Right ventricle myocardium inferior (tissue), 1 donor: ENCODE results near the gene MRPL51. TPM values are rescaled to one million over a fixed set of nuclear protein-coding genes. Genes with fewer than 3 reads are reported as not detected.
"Not testable (repeated sequence)": the region's sequence is repeated elsewhere in the genome, so short reads cannot be mapped to it uniquely, and the experiment has no call there.

ENCODE experiments used
- ATAC-seq: fragments of 200-7000 bp; cut with Tn5 transposase; one replicate; pipeline ENCODE4 v1.9.1; 2020; ENCODE audit warnings: mild to moderate bottlenecking, moderate library complexity
- DNase-seq: peaks from one replicate; pipeline ENCODE4 v3.0.0; 2021; ENCODE audit errors: missing footprints
- intact Hi-C: fragments of 100-400 bp; cut with DNase I; formaldehyde crosslinking; loops from one replicate; pipeline ENCODE4 v1.11.0; 2022
- long read RNA-seq: library from polyadenylated mRNA; unstranded; transcript quantifications from one replicate; pipeline ENCODE4 v2.0.0, GENCODE V29; 2021
- total RNA-seq: library from RNA; stranded (reverse); fragmentation: NEBNext Ultra II Directional; extraction: Animal tissue kit (Norgen Biotek cat#: 25700); gene quantifications from one replicate; pipeline ENCODE4 v1.2.1, GENCODE V29; 2021
- donor health status: DM: no; HTN: yes; CAD: no; lungs with severe emphysema.

The MRPL51 gene
- 278 TPM for total RNA-seq
- long read RNA-seq, transcript MRPL51-201 (3 exons, 1,234 nt) = major isoform, 38 of 40 reads
- long read RNA-seq, partial matches to known transcripts = 0 of 40 reads
- long read RNA-seq, other reads (novel, unspliced or antisense) = 0 of 40 reads

GRCh38 chr12:6492838-6493496 lies at the start of gene MRPL51:
MRPL51 (minus strand) TSS chr12:6493262; CDS start chr12:6493136, 126 bp downstream.
- intact Hi-C loops = loop anchor here (1.0 kb wide), 2 partner anchors 23 to 40 kb away; partner anchors contain the start of gene VAMP1
- DNase-seq = peak; percentile 99
- peak; percentile 96 for ATAC-seq

DNA sequence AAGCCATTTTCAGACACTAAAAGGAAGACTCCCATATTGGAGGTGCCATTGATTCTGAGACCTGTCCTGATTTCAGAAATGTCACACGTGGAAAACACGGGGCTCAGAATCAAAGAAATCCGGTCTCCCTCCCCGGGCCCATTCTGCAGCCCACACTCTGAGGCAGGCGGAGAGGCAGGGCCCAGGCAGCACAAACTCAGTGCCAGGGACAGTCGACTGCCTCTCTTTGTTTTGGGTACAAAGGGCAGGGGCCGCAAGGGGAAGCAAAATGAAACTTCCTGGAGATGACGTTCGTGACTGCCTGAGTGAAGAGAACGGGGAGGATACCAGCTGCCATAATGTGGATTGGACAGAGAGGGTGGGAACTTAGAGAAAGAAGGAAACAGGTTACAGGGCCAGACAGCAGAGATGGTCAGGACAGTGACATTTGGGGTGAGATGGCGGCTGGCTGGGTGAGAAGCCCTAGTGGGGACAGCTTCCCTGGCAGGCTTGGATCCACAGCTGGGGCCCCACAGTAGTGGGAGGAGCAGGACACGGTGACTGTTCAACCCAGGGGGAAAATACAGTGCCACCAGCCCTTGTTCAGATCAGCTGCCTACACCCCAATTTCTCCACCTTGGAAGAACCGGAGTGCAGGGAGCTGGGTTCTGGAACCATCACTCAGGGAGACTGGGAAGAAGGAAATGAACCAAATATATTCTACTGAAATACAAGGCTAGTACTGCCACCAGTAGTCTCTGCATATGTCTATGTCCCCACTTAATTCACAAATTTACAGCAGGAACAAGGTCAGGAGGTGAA lies 49.3 kb upstream of the MRPL51 start:
- no peak for DNase-seq
- ATAC-seq = no peak
- intact Hi-C loops = no loop called here

DNA sequence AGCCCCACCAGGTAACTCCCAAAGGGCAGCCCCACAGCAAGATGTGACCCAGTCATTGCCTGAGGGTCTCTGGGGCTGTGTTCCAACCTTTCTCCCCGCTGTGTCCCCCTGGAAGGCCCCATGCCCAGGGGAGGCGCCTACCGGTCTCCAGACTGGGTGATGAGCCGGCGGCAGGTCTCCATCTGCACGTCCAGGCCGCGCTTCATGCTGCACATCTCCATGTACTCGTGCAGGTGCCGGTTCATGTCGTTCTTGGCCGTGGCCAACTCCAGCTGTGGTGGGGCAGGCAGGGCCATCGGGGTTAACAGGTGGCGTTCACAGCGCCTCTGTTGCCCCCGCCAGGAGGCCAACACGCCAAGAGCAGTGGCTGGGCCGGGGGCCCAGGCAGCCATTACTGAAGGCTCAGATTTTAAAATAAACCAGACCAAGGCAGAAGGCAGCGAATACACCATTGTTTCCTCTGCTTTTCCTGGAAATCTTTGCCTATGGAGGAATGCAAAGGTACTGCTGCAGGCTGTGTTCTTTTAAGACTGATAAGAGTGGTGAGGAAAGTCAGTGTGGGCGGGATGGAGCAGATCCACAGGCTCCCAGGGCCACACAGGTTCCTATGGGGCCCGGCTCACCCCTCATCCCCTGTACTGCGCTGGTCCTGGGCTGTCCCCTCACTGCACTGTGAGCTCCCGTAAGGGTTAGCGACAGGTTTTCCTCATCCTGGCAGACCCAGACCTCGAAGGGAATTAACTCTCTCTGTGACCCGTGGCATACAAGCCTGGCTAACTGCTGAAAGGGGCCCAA lies 48.5 kb upstream of the MRPL51 start:
- ATAC-seq (no peak), DNase-seq (no peak)
- intact Hi-C loops = no loop called here

DNA sequence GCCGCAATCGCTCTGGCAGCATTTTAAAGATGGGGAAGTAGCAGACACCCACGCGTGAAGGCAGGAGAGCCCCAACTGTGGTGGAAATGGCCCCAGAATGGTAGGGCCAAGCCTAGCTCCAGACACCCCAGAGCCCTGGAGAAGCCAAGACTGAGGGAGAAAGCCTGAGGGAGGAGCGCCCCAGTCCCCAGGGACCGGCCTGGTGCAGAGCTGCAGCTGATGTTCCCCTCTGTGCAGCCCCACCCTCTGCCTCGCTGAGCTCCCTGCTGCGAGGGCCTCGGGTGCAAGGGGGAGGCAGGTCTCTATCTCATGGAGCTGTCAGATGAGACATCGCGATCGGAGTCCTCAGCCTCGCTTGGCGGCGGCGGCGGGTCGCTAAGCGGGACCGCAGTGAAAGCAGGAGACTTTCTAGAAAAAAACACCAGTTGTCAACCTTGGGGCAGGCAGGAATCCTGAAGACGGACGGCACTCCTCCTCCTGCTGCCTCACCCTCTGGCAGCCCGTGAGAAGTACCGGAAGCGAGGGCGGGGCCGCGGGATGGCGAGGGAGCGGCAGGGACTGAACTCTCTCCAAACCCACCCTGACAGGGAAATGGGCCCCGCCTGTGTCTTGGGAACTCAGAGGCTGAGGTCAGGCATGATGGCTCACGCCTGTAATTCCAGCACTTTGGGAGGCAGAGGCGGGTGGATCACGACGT lies 47.3 kb upstream of the MRPL51 start:
- peak; percentile 82 for ATAC-seq
- intact Hi-C loops = no loop called here
- DNase-seq = peak; percentile 93

GRCh38 chr12:6539707-6540134 lies 46.7 kb upstream of the MRPL51 start:
- no peak for DNase-seq
- ATAC-seq = peak; percentile 21
- intact Hi-C loops = loop anchor here (5.0 kb wide), 1 partner anchor 117 kb away; no protein-coding TSS in a partner anchor

DNA sequence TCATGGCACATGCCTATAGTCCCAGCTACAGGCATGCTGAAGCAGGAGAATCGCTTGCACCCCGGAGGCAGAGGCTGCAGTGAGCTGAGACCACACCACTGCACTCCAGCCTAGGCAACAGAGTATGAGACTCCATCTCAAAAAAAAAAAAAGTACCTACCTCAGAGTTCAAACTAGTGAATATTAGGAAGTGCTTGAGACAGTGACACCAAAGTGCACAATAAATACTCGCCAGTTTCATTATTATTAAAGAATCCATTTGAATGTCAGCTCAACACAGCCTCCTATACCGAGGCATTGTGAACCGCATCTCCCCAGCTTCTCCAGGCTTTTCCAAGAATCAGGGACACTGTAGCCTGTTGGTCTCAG lies 46.2 kb upstream of the MRPL51 start:
- DNase-seq = no peak
- intact Hi-C loops = loop anchor here (5.0 kb wide), 1 partner anchor 117 kb away; no protein-coding TSS in a partner anchor
- no peak for ATAC-seq

DNA sequence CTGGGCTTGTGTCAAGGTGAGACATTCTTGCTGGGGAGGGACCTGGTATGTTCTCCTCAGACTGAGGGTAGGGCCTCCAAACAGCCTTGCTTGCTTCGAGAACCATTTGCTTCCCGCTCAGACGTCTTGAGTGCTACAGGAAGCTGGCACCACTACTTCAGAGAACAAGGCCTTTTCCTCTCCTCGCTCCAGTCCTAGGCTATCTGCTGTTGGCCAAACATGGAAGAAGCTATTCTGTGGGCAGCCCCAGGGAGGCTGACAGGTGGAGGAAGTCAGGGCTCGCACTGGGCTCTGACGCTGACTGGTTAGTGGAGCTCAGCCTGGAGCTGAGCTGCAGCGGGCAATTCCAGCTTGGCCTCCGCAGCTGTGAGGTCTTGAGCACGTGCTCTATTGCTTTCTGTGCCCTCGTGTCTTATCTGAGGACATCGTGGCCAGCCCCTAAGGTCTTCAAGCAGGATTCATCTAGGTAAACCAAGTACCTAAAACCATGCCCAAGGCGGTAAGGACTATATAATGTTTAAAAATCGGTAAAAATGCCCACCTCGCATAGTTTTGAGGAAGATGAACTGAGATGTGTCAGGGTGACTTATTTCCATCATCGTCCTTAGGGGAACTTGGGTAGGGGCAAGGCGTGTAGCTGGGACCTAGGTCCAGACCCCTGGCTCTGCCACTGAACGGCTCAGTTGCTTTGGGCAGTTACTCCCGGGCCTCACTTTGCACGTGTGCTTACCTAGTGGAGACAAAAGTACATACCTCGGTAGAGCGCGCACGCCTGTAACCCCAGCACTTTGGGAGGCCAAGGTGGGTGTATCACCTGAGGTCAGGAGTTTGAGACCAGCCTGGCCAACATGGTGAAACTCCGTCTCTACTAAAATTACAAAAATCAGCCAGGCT lies 45.6 kb upstream of the MRPL51 start:
- no peak for ATAC-seq
- intact Hi-C loops = loop anchor here (5.0 kb wide), 1 partner anchor 116 kb away; no protein-coding TSS in a partner anchor
- no peak for DNase-seq

DNA sequence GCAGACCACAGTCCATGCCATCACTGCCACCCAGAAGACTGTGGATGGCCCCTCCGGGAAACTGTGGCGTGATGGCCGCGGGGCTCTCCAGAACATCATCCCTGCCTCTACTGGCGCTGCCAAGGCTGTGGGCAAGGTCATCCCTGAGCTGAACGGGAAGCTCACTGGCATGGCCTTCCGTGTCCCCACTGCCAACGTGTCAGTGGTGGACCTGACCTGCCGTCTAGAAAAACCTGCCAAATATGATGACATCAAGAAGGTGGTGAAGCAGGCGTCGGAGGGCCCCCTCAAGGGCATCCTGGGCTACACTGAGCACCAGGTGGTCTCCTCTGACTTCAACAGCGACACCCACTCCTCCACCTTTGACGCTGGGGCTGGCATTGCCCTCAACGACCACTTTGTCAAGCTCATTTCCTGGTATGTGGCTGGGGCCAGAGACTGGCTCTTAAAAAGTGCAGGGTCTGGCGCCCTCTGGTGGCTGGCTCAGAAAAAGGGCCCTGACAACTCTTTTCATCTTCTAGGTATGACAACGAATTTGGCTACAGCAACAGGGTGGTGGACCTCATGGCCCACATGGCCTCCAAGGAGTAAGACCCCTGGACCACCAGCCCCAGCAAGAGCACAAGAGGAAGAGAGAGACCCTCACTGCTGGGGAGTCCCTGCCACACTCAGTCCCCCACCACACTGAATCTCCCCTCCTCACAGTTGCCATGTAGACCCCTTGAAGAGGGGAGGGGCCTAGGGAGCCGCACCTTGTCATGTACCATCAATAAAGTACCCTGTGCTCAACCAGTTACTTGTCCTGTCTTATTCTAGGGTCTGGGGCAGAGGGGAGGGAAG lies 44.7 kb upstream of the MRPL51 start:
- intact Hi-C loops = loop anchor here (5.0 kb wide), 1 partner anchor 115 kb away; no protein-coding TSS in a partner anchor
- DNase-seq = peak; percentile 91
- ATAC-seq = not testable (repeated sequence)

- intact Hi-C loops = loop anchor here (5.0 kb wide), 1 partner anchor 115 kb away; no protein-coding TSS in a partner anchor
- ATAC-seq (no peak), DNase-seq (no peak)
These were observed 44.0 kb upstream of the MRPL51 start for GRCh38 chr12:6536894-6537579.

DNA sequence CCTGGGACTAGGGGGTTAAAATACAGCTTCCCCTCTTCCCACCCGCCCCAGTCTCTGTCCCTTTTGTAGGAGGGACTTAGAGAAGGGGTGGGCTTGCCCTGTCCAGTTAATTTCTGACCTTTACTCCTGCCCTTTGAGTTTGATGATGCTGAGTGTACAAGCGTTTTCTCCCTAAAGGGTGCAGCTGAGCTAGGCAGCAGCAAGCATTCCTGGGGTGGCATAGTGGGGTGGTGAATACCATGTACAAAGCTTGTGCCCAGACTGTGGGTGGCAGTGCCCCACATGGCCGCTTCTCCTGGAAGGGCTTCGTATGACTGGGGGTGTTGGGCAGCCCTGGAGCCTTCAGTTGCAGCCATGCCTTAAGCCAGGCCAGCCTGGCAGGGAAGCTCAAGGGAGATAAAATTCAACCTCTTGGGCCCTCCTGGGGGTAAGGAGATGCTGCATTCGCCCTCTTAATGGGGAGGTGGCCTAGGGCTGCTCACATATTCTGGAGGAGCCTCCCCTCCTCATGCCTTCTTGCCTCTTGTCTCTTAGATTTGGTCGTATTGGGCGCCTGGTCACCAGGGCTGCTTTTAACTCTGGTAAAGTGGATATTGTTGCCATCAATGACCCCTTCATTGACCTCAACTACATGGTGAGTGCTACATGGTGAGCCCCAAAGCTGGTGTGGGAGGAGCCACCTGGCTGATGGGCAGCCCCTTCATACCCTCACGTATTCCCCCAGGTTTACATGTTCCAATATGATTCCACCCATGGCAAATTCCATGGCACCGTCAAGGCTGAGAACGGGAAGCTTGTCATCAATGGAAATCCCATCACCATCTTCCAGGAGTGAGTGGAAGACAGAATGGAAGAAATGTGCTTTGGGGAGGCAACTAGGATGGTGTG lies 43.1 kb upstream of the MRPL51 start:
- no peak for ATAC-seq
- intact Hi-C loops = loop anchor here (5.0 kb wide), 1 partner anchor 114 kb away; no protein-coding TSS in a partner anchor
- no peak for DNase-seq

DNA sequence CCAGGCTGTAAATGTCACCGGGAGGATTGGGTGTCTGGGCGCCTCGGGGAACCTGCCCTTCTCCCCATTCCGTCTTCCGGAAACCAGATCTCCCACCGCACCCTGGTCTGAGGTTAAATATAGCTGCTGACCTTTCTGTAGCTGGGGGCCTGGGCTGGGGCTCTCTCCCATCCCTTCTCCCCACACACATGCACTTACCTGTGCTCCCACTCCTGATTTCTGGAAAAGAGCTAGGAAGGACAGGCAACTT lies 42.6 kb upstream of the MRPL51 start:
- DNase-seq = no peak
- no peak for ATAC-seq
- intact Hi-C loops = loop anchor here (5.0 kb wide), 1 partner anchor 113 kb away; no protein-coding TSS in a partner anchor

- peak; percentile 14 for ATAC-seq
- intact Hi-C loops = loop anchor here (1.0 to 5.0 kb wide), 3 partner anchors 83 to 208 kb away; partner anchors contain the start of gene TAPBPL
- DNase-seq = peak; percentile 89
These were observed 42.1 kb upstream of the MRPL51 start for GRCh38 chr12:6534945-6535696.

- ATAC-seq (peak; percentile 38), DNase-seq (peak; percentile 90)
- intact Hi-C loops = loop anchor here (1.0 to 5.0 kb wide), 2 partner anchors 82 to 207 kb away; partner anchors contain the start of gene TAPBPL
These were observed 41.6 kb upstream of the MRPL51 start for GRCh38 chr12:6534695-6534944.

- intact Hi-C loops = loop anchor here (1.0 to 5.0 kb wide), 5 partner anchors 19 to 207 kb away; partner anchors contain the start of genes MRPL51, TAPBPL and VAMP1
- ATAC-seq (peak; percentile 86), DNase-seq (peak; percentile 95)
These were observed 41.0 kb upstream of the MRPL51 start, which contains the start of gene GAPDH for GRCh38 chr12:6533923-6534694. GAPDH (plus strand) TSS chr12:6534517; CDS start chr12:6534833, 316 bp downstream.
